DOHH2 (cell line): ENCODE measurements around the gene STXBP4.

Experiments
- H3F3A ChIP-seq: fragments of 200-600 bp; sonication (generic), shearing (Covaris generic); 2 replicates; pipeline ENCODE4 v1.6.0; 2016; ENCODE audit warnings: antibody characterized with exemption, mild to moderate bottlenecking; ENCODE audit not compliant: control insufficient read depth, insufficient read depth
- H3K27ac ChIP-seq: fragments of 200-600 bp; sonication (generic); 2 replicates; pipeline ENCODE4 v1.5.1; 2014; ENCODE audit warnings: low read depth, mild to moderate bottlenecking, low read length, moderate library complexity
- H3K27me3 ChIP-seq: fragments of 200-600 bp; sonication (generic); 2 replicates; pipeline ENCODE4 v1.6.1; 2014; ENCODE audit warnings: mild to moderate bottlenecking, low read length, mixed read lengths; ENCODE audit not compliant: control insufficient read depth
- H3K36me3 ChIP-seq: fragments of 200-600 bp; sonication (generic); 2 replicates; pipeline ENCODE4 v1.6.1; 2014; ENCODE audit warnings: mild to moderate bottlenecking, low read length, moderate library complexity, mixed read lengths; ENCODE audit not compliant: control insufficient read depth
- H3K4me1 ChIP-seq: fragments of 200-600 bp; sonication (generic); 2 replicates; pipeline ENCODE4 v1.6.1; 2014; ENCODE audit warnings: mild to moderate bottlenecking, low read length, mixed read lengths; ENCODE audit not compliant: control insufficient read depth
- H3K4me2 ChIP-seq: fragments of 200-600 bp; sonication (generic); 2 replicates; pipeline ENCODE4 v1.6.0; 2014; ENCODE audit warnings: mild to moderate bottlenecking, low read length, moderate library complexity
- H3K4me3 ChIP-seq: fragments of 200-600 bp; sonication (generic); 2 replicates; pipeline ENCODE4 v1.5.1; 2014; ENCODE audit warnings: mild to moderate bottlenecking, low read length, mixed read lengths
- H3K79me2 ChIP-seq: fragments of 200-600 bp; sonication (generic); 2 replicates; pipeline ENCODE4 v1.6.1; 2014; ENCODE audit warnings: mild to moderate bottlenecking, low read length, mixed read lengths; ENCODE audit not compliant: control insufficient read depth
- H3K9me2 ChIP-seq: fragments of 200-600 bp; sonication (generic); replicated peaks from 2 replicates; pipeline ENCODE4 v1.6.1; 2014; ENCODE audit warnings: mild to moderate bottlenecking, low read length, mixed read lengths; ENCODE audit not compliant: control insufficient read depth
- H3K9me3 ChIP-seq: fragments of 200-600 bp; sonication (generic); 2 replicates; pipeline ENCODE4 v1.6.1; 2014; ENCODE audit warnings: antibody characterized with exemption, low read length, mixed read lengths; ENCODE audit not compliant: control insufficient read depth, insufficient read depth
- H4K20me1 ChIP-seq: fragments of 200-600 bp; sonication (generic); 2 replicates; pipeline ENCODE4 v1.6.0; 2014; ENCODE audit warnings: low read depth, mild to moderate bottlenecking, antibody characterized with exemption, low read length, moderate library complexity; ENCODE audit not compliant: control insufficient read depth, insufficient read depth
- CTCF ChIP-seq: fragments of 200-600 bp; sonication (generic); IDR thresholded peaks from one replicate; pipeline ENCODE4 v1.5.1; 2014; ENCODE audit warnings: antibody characterized with exemption, mild to moderate bottlenecking, low read depth, low read length; ENCODE audit not compliant: poor library complexity, severe bottlenecking
- EZH2phosphoT487 ChIP-seq: fragments of 200-600 bp; sonication (generic); IDR thresholded peaks from 2 replicates; pipeline ENCODE4 v1.6.1; 2017; ENCODE audit warnings: borderline replicate concordance, mild to moderate bottlenecking, antibody characterized with exemption, low read length, moderate library complexity, mixed read lengths

The STXBP4 gene

GRCh38 chr17:54972406-54973138, 4.0 kb downstream of the STXBP4 start:
- Histone ChIP-seq H3K4me3 (no peak overlapping the region), H3K4me1 (peaks cover 14% of the 10 kb centered on the region), H3K79me2 (peaks cover 54% of the 10 kb centered on the region), H3K9me2 (no peaks in the 10 kb centered on the region), H4K20me1 (no peaks in the 10 kb centered on the region), H3K27me3 (no peaks in the 10 kb centered on the region), H3K9me3 (no peaks in the 10 kb centered on the region), H3K27ac (no peak overlapping the region), H3F3A (no peaks in the 10 kb centered on the region), H3K36me3 (peaks cover 4% of the 10 kb centered on the region; the same call in 1 of the 2 replicates), H3K4me2 (no peak overlapping the region)
- TF ChIP-seq EZH2phosphoT487 (no peak), CTCF (no peak)

DNA sequence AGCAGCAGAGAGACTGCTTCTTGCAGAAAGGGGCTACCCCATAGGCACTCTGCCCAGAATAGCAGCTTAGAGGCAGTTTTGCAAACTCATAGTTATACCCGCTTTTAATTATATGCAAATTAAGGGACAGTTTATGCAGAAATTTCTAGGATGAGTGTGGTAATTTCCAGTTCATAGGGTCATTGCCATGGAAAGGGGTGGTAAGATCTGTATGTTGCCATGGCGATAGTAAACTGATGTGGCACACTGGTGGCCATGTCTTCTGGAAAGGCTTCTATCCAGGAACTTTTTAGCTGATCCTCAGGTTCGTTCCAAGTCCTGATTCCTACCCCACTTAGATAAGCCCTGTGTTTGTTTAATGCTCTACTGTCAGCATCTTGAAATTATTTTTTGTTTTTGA, 6.2 kb downstream of the STXBP4 start:
- TF ChIP-seq EZH2phosphoT487: no peak
- Histone ChIP-seq H3K4me1 (peaks cover 9% of the 10 kb centered on the region), H3K27me3 (no peaks in the 10 kb centered on the region), H3K36me3 (no peaks in the 10 kb centered on the region), H3K79me2 (peaks cover 37% of the 10 kb centered on the region), H3K27ac (no peak overlapping the region), H4K20me1 (no peaks in the 10 kb centered on the region), H3K4me3 (no peak overlapping the region), H3K4me2 (no peak overlapping the region), H3K9me2 (no peaks in the 10 kb centered on the region), H3F3A (no peaks in the 10 kb centered on the region), H3K9me3 (no peaks in the 10 kb centered on the region)

DNA sequence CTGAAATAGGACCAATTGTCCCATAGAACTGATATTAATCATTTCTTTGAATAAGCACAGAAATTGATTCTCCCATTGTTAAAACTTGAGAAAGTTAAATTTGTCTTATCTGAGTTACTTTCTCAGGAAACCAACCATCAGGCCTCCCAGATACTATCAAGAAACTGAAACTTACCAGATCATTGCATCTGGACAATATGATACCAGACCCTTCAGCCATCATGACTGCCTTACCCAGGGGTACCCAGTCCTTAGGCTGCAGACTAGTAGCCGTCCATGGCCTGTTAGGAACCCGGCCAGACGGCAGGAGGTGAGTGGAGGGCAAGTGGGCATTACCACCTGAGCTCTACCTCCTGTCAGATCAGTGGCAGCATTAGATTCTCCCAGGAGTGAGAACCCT, 7.8 kb downstream of the STXBP4 start:
- TF ChIP-seq CTCF (no peak), EZH2phosphoT487 (no peak)
- Histone ChIP-seq H3K4me3 (no peak overlapping the region), H3K4me2 (no peak overlapping the region), H4K20me1 (no peaks in the 10 kb centered on the region), H3K9me2 (no peaks in the 10 kb centered on the region), H3K27ac (no peak overlapping the region), H3K27me3 (no peaks in the 10 kb centered on the region), H3K36me3 (no peaks in the 10 kb centered on the region), H3K9me3 (no peaks in the 10 kb centered on the region), H3K79me2 (peaks cover 23% of the 10 kb centered on the region), H3K4me1 (no peaks in the 10 kb centered on the region), H3F3A (no peaks in the 10 kb centered on the region)

DNA sequence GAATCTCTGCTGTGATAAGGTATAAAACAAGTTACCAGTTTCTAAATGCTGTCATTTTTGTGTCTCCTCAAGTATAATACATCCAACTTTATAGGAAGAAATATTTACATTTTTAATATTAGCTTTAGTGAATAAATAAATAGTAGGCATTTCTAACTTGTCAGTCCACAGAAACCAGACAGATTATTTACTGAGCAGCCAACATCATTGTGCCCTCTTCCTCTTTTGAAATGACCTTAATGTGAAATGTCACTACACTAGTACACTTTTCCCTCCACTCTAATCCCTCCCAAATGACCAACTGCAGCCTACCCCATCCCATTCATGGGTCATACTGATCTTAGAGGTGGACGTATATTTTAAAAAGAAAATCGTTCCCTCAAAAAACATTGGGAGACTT, 9.2 kb downstream of the STXBP4 start:
- no peak for TF ChIP-seq CTCF
- TF ChIP-seq EZH2phosphoT487: no peak
- H3K36me3 ChIP-seq: no peaks in the 10 kb centered on the region

More for the DNA sequence above, 9.2 kb downstream of the STXBP4 start:
- Histone ChIP-seq H3K4me1 (no peaks in the 10 kb centered on the region), H3K79me2 (peaks cover 16% of the 10 kb centered on the region), H3F3A (no peaks in the 10 kb centered on the region), H3K9me2 (no peaks in the 10 kb centered on the region), H3K4me3 (no peak overlapping the region), H3K27me3 (no peaks in the 10 kb centered on the region), H4K20me1 (no peaks in the 10 kb centered on the region), H3K9me3 (no peaks in the 10 kb centered on the region), H3K4me2 (no peak overlapping the region), H3K27ac (no peak overlapping the region)
